Measurements from ENCODE around the gene LYAR.
"Not testable (repeated sequence)": the region's sequence is repeated elsewhere in the genome, so short reads cannot be mapped to it uniquely, and the experiment has no call there.

Gene LYAR

DNA sequence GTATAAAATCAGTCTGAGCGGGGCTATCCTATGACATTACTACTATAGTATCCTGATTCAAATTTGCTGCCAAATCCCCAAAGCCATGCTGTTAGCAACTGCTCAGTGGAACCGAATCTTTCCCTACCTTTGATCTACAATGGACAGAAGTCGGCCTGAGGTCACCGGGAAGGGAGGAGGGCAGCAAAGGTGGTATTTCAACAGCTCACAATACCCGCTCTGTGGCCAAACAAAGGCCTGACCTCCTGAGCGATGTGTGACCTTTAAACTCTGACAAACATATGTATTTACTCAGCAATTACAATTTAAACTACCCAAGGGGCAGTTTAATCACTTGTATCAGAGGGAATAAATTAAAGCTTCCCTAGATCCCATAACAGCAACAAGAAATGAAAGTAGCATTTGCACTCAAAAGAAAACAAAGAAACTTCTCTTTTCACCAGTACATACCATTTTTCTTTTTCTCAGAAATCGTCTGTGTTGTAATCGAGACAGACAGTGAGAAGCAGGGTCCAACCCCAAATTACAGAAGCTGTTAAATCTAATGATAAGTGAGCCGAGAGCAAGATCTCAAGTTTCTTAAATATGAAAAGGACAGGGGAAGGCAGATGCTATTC is 30.4 kb downstream of the LYAR start:
- no peak for ATAC-seq

DNA sequence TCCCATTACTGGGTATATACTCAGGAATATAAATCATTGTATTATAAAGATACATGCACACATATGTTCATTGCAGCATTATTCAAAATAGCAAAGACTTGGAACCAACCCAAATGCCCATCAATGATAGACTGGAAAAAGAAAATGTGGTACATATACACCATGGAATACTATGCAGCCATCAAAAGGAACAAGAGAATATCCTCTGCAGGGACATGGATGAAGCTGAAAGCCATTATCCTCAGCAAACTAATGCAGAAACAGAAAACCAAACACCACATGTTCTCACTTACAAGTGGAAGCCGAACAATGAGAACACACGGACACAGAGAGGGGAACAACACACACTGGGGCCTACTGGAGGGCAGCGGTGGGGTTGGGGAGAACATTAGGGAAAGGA is 32.2 kb downstream of the LYAR start:
- ATAC-seq = not testable (repeated sequence)

DNA sequence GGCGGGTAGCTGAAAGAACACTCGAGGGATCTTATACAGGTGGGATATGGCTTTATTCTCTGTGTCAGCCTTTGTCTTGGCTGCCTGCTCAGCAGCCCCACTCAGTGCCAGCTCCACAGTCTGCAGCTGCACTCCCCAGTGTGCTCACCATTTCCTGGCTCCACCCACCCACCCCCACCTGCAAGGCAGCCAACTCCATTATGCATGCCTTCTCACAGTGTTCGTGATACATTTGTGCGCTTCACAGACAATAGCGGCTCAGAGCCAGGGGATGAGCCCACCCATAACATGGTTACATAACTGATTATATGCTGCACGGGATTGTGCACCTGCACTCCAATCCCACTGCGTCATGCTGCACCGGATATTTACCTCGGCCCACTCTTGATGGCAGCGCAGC is 33.2 kb downstream of the LYAR start:
- no peak for ATAC-seq

DNA sequence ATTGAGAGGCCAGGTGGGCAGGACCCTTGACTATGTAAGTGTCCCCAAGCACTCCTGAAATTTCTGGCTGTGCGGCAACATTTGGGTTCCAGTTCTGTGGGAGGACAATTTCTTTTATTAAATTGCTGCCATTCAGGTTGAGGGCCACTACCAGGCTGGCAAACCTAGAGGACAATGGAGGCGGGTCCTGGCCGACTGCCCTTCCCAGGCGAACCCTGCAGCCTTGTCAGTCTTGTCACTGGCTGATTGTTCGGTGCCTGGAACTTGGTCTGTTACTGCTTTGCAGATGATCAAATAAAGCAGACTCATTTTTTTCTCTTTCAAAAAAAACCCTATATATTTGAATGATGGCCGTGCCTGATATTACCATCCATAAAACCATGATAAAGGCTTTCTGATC is 35.3 kb downstream of the LYAR start:
- ATAC-seq = no peak

DNA sequence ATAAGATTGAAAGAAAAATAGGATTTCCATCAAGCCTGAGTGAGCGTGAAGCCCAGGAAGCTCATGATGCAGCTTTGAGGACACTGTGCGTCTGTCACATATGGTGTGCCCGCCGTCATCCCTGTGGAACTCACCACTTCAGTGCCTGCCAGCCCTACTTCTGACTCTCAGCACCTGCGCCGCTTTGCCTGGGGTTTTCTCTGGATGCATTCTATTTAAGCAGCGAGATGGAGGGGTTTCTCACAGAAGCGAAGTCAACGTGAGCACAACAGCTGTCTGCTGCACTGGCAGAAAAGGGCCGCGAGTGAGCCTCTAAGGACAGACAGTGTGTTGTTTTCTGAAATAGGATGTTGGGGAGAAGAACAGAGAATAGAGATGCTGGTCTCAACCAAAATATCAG is 35.8 kb downstream of the LYAR start:
- ATAC-seq = no peak

DNA sequence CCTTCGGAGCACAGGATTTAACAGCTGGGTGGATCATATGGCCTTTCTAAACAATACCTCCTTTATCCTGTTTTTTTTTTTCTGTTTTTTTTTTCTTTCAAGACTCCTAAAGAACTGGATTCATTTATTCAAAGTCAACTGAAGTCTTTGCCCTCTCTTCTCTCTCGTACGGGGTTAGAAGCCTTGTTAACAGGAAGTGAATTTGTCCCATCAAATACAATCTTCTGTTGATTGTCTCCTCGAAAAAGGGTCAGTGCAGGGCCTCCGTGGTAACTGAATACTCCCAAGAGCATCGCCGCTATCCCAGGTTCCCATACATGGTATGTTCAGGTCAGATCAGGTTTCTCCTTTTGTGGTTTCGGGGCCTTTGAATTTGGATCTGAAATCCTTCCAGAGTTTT is 40.1 kb downstream of the LYAR start:
- no peak for ATAC-seq

DNA sequence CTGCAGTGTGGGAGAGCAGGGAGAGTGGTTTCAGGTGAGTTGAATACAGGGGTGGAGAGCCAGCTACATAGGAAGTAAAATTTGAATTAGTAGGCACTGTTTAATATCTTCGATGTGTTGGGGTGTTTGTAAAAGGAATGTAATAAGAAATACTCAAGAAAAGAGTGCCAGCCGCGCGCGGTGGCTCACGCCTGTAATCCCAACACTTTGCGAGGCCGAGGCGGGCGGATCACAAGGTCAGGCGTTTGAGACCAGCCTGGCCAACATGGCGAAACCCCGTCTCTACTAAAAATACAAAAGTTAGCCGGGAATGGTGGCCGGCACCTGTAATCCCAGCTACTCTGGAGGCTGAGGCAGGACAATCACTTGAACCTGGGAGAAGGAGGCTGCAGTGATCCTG is 40.6 kb downstream of the LYAR start:
- ATAC-seq = not testable (repeated sequence)

DNA sequence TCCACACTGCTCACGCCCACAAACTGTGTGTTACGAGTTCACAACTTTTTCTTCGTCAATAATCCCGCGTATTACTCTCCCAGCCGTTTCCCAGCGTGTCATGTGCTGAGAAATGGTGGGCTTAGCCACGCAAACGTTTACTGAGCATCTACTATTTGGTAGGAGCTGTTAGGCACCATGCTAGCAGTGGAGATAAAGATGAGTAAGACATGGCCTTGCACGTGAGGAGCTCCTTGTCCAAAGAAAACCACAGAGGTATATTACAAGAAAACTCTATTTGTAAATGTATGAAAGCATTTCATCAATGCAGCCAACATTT is 41.1 kb downstream of the LYAR start:
- no peak for ATAC-seq

DNA sequence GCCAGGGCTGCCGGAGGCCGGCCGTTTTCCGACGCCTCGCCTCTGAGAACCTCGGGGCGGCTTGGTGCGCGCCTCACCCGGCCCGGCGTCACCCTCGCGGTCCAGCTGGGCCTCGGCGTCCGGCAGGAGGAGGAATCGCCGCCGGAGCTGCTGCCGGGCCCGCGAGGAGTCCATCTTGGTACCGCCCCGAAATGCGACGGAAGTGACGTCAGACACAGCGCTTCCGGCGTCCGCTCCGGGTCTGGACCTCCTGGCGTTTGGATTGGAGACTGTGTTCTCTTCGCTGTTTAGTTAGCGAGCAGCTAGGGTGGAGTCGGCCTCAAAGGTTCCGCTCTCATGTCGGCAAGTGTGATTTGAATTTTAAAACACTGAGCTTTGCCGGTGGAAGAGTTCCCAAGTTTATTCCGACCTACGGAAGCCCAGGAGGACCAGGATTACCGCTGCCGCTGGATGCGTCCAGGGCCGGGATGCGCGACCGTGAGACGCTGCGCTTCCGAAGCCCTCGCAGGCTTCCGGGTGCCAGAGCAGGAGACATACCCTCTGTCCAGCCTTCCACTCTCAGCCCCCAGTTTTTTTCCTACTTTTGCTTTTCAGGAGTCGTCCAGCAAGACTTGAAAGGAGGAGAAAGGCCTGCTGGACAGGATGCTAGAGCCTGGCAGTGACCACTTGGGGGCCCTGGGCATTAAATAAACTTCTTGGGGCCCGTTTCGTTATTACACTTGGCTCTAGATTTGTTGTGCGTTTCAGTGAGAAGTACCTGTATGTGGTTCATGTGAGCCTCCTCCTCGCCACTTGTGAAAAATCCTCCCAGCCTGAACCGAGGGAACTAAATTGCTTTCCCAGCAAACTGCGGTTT is 41.7 kb downstream of the LYAR start, which contains the start of gene TMEM128:
Gene TMEM128, minus strand, starts transcription at position 195 of the 856 bp plus-strand sequence. Its CDS starts 21 bp downstream, at position 174.
- ATAC-seq = peak; percentile 99

DNA sequence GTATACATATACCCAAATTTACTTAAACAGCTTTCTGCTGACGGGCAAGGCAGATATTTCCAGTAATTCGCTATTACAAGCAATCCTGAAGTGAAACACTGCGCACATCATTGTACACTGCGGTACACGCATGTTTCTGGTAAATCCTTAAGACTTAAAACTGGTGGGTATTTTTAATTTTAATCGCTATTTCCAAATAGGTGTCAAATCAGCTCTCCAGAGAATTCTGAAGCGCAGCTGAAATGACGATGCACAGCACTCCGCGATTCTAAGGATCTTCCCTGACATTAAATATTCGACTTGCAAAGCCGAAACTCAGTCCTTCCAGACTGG is 42.3 kb downstream of the LYAR start:
- peak; percentile 3 to 8 for ATAC-seq

DNA sequence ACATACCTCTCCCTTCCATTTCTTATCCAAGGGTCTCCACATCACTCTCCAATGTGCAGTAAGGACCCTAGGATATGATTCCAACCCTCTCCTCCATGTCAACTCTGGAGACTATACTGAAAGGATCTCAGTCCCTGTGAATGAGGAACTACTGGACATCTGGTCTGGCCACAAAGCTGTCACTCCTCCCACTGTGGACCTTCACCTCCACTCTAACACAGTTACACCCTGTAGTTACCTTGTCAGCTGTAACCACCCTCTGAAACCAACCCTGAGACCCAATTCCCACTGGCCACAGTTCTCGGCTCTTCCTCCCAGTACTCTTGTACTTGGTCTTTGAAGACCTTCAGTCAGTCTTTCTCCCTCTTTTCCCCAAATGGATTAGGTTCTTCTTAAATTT is 44.8 kb downstream of the LYAR start:
- ATAC-seq = no peak

DNA sequence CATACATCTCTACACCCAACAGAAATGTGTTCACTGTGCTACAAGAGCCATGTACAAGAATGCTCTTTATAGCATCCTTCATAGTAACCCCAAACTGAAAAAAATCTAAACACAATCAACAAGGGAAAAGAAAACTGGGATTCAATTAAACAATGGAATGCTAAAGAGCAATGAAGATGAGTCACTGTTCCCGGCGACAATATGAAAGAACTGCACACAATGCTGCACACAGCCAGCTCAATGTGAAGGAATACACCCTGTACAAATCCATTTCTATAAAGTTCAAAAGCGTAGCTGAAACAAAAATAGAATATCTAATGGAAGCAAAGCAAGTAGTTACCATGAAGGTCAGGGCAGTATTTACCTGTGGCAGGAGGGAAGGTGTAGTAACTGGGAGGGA is 50.4 kb downstream of the LYAR start:
- ATAC-seq = not testable (repeated sequence)

DNA sequence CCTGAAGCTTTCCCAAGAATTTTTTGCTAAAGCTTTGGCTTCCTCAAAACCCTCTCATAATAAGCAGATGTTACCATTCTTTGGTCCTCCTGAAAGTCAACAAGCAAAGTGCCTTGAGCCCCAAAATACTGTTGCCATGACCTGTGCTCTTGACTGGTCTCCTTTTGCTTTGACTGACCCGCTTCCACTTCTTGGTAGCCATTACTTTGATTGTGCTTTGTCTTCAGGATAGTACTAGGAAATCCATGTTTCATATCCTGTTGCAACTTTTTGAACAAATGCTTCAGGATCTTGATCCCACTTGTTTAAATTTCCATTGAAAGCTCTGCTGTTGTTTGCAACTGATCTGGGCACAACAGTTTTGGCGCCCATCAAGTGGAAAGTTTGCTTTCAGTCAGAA is 56.3 kb downstream of the LYAR start:
- ATAC-seq = no peak

DNA sequence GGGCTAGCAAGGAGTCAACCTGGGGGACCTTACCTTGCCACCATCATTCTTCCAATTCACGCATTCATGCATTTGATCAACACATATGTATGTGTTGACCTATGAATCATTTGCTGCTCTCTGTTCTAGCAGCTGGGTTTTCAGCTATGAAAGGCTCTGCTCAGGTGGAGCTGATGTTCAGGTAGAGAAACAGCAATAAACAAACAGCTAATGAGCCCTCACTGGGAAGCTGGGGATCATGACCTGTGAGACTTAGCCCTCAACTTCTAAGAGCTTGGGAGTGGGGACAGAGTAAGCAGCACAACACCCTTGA is 61.6 kb downstream of the LYAR start:
- ATAC-seq = no peak

DNA sequence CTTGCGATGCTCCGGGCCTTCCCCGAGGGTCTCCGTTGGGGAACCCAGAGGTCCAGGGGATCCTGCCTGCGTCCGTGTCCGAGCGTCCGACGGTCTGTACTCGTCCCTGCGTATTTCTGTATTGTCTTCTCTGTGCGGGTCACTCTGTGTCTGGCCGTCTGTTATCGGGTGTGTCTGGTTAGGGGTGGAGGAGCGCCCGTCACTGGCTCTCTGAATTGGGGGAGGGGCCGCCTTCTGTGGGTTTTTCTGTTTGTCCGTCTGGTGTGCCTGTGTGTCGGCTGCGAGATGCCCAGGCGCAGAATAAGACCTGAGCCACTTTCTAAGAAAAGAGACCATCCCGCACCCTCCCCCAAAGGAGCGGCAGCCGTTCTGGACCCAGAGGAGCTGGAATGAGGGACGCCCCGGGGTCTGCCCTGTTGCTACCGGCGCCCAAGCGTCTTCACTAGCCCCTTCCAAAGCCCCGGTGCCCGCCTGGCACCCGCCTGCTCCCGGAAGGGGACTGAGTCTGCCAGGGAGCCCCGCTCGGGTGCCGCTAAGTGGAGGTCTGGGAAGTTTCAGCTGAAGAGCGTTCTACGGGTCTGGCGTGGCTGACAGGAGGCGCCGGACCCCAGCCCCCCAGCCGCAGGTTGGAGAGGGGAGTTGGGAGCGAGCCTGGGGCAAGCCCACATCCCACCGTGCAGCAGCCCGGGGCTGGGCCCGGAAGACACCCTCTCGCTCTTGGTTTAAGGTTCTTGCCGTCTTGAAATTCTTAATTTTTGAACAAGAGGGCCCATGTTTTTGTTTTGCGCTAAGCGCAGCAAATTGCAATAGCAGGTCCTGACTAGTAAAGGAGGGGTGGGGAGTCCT is 62.2 kb downstream of the LYAR start:
- no peak for ATAC-seq

DNA sequence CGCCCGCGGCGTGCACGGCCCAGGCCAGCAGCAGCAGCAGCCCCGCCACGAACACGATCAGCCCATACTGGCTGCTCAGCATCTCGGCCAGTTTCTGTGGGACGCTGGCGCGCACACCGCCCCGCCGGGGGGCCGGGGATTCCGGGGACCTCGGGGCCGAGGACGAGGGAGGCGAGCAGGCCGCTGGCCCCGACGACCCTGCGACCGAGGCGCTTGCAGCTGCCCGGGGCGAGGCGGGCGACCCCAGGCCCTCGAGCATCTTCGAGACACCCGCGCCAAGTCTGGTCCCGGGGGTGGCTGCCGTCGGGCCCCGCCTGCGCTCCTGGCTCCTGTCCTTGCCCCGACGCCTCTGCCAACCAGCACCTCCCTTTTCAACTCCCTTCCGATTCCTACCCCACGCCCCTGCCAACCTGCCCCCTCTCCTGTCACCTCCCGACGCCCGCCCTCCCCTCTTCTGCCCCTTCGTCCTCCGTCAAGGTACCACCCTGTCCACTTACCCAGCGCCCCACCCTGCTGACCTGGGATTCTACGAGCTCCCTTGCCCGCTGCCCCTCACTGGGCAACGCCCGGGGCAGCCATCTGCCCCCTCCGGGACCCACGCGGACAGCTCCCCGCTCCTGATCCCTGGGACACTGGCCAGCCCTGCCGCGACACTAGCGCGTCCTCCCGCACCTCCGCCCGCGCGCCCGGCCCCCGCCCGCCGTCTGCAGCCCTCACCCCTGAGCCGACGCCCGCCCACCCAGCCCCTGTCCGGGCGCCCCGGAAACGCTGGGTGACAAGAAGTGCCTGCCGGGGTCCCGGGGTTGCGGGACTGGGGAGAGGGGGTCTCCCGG is 63.1 kb downstream of the LYAR start, which contains the start of gene OTOP1:
Gene OTOP1, minus strand, starts transcription at position 324 of the 833 bp plus-strand sequence. Its CDS starts 65 bp downstream, at position 259.
- ATAC-seq = no peak

DNA sequence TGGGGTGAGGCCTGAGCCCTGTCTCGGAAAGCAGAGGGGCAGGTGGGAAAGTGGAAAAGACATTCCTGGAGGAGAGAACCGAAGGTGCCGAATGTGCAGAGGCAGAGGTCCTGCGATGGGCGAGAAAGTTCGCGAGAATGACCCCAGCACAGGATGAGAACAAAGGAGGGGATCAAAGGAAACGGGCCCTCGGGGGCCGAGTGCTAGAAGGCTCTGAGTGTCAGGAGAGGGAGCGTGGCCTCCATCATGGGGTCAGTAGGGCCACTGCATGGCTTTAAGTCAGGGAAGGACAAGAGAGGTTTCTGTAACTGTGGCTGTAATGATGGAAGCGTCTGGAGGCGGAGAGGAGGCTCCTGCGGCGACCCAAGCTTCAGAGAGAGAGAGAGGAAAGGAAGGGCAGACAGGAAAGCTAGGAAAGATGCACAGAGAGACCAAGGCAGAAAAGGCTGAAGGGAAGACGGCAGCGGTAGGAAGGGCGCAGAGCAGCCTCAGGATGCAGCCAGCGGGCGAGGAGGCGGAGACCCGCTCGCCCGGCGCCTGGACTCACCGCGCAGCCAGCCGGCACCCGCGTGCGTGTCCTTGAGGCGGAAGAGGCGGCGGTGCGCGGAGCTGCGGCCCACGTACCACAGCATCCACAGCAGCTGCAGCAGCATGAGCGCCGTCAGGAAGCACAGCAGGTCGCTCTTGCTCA is 63.9 kb downstream of the LYAR start:
- no peak for ATAC-seq

All from activated CD4-positive, CD25-positive, alpha-beta regulatory T cell treated with anti-CD3 and anti-CD28 coated beads, Interleukin-2, amount 50 U/mL, for 24 hours (primary cell).